ENCODE results near the gene FBXO34. TPM values are rescaled to one million over a fixed set of nuclear protein-coding genes. Genes with fewer than 3 reads are reported as not detected.

FBXO34 gene
- total and polyA plus RNA-seq, 2 of the 13 experiments (the other 11 are each of a cell fraction or from before 2014, with no cell fraction given): 8.8 to 13.5 TPM

DNA sequence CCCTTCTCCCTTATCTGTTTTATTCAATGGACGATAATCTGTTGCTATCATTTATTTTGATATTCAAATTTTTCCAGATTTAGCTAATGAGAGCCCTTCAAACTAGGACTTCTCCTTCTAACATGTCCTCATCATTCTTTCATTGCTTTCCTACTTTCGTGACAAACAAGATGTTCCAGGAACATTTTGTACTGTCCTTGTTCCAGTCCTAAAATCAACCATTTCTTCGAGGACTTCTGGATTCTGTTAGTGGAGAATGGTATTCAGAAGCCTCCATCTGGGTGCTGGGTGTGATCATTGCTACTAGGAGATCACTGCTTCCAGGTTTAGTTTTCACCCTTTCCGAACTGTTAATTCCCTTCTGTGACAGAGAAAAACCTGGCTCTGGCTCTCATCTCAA is 29.5 kb upstream of the FBXO34 start:
- no TSS peak for BruUV-seq (replicated peaks)
- CTCF ChIA-PET (ENCODE audit: low intra/inter-chr PET ratio, low total read pairs): no interaction called here
- no peak for TF ChIP-seq ZNF33A (CRISPR knock-in tag; IDR thresholded peaks at IDR 0.05; ENCODE audit: borderline replicate concordance)
- TF ChIP-seq SP140L (CRISPR knock-in tag; IDR thresholded peaks at IDR 0.05; ENCODE audit: borderline replicate concordance): no peak
- TF ChIP-seq MLLT10 (CRISPR knock-in tag; IDR thresholded peaks at IDR 0.05): no peak
- no peak for TF ChIP-seq SMAD9 (CRISPR knock-in tag; IDR thresholded peaks at IDR 0.05)
- TF ChIP-seq POLR2G (IDR thresholded peaks at IDR 0.05; ENCODE audit: low read depth, low read length): no peak
- TF ChIP-seq ZNF839 (CRISPR knock-in tag; IDR thresholded peaks at IDR 0.05; ENCODE audit: borderline replicate concordance): no peak
- no peak for TF ChIP-seq IKZF4 (CRISPR knock-in tag; IDR thresholded peaks at IDR 0.05; ENCODE audit: borderline replicate concordance, low read depth, not compliant biosample characterization)
- no peak for TF ChIP-seq KLF13 (CRISPR knock-in tag; IDR thresholded peaks at IDR 0.05)
- no peak for TF ChIP-seq ZNF207 (IDR thresholded peaks at IDR 0.05; ENCODE audit: borderline replicate concordance)
- no peak for TF ChIP-seq DMAP1 (CRISPR knock-in tag; IDR thresholded peaks at IDR 0.05)
- TF ChIP-seq, protein P1, sequence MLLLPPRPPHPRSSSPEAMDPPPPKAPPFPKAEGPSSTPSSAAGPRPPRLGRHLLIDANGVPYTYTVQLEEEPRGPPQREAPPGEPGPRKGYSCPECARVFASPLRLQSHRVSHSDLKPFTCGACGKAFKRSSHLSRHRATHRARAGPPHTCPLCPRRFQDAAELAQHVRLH (CRISPR knock-in tag; IDR thresholded peaks at IDR 0.05; ENCODE audit: borderline replicate concordance, low read depth): no peak
- TF ChIP-seq, protein P2, sequence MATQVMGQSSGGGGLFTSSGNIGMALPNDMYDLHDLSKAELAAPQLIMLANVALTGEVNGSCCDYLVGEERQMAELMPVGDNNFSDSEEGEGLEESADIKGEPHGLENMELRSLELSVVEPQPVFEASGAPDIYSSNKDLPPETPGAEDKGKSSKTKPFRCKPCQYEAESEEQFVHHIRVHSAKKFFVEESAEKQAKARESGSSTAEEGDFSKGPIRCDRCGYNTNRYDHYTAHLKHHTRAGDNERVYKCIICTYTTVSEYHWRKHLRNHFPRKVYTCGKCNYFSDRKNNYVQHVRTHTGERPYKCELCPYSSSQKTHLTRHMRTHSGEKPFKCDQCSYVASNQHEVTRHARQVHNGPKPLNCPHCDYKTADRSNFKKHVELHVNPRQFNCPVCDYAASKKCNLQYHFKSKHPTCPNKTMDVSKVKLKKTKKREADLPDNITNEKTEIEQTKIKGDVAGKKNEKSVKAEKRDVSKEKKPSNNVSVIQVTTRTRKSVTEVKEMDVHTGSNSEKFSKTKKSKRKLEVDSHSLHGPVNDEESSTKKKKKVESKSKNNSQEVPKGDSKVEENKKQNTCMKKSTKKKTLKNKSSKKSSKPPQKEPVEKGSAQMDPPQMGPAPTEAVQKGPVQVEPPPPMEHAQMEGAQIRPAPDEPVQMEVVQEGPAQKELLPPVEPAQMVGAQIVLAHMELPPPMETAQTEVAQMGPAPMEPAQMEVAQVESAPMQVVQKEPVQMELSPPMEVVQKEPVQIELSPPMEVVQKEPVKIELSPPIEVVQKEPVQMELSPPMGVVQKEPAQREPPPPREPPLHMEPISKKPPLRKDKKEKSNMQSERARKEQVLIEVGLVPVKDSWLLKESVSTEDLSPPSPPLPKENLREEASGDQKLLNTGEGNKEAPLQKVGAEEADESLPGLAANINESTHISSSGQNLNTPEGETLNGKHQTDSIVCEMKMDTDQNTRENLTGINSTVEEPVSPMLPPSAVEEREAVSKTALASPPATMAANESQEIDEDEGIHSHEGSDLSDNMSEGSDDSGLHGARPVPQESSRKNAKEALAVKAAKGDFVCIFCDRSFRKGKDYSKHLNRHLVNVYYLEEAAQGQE (IDR thresholded peaks at IDR 0.05; ENCODE audit: borderline replicate concordance in 1 of 2, low read depth in 1 of 2, low read length in 2 of 2): no peak
- TF ChIP-seq MAFG (CRISPR knock-in tag; IDR thresholded peaks at IDR 0.05): no peak
- TF ChIP-seq ZFP62 (CRISPR knock-in tag; IDR thresholded peaks at IDR 0.05): no peak
- TF ChIP-seq, protein P3, sequence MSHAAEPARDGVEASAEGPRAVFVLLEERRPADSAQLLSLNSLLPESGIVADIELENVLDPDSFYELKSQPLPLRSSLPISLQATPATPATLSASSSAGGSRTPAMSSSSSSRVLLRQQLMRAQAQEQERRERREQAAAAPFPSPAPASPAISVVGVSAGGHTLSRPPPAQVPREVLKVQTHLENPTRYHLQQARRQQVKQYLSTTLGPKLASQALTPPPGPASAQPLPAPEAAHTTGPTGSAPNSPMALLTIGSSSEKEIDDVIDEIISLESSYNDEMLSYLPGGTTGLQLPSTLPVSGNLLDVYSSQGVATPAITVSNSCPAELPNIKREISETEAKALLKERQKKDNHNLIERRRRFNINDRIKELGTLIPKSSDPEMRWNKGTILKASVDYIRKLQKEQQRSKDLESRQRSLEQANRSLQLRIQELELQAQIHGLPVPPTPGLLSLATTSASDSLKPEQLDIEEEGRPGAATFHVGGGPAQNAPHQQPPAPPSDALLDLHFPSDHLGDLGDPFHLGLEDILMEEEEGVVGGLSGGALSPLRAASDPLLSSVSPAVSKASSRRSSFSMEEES (CRISPR knock-in tag; IDR thresholded peaks at IDR 0.05): no peak
- no peak for TF ChIP-seq ZNF33B (CRISPR knock-in tag; IDR thresholded peaks at IDR 0.05)
- no peak for TF ChIP-seq ZNF432 (CRISPR knock-in tag; IDR thresholded peaks at IDR 0.05; ENCODE audit: borderline replicate concordance)
- no peak for TF ChIP-seq CCDC6 (CRISPR knock-in tag; IDR thresholded peaks at IDR 0.05)
- TF ChIP-seq ZNF644 (CRISPR knock-in tag; IDR thresholded peaks at IDR 0.05; ENCODE audit: low read depth): no peak
- TF ChIP-seq EED (CRISPR knock-in tag; IDR thresholded peaks at IDR 0.05): no peak
- DNase-seq (ENCODE audit: low spot score) (no peak), ATAC-seq (no peak), FAIRE-seq (no peak)
- POLR2A ChIA-PET: no interaction called here
- 20% methylated on average over 4 of the region's 4 CpGs for WGBS (ENCODE audit: low lambda C conversion rate)
- Histone ChIP-seq H3K9ac (ENCODE audit: insufficient read depth, low read depth, low read length) (no peak overlapping the region), H3K79me2 (ENCODE audit: insufficient read depth, low read length) (no peaks in the 10 kb centered on the region), H3K4me2 (ENCODE audit: low read depth, low read length) (no peak overlapping the region), H3K4me3 (replicated peaks in 1 of 3; ENCODE audit: insufficient read depth in 1 of 3, low read depth in 2 of 3, low read length in 3 of 3) (no peak overlapping the region), H3K27me3 (ENCODE audit: control insufficient read depth in 1 of 2, insufficient read depth in 2 of 2, low read length in 2 of 2) (peaks cover 5 to 34% of the 10 kb centered on the region in 2 experiments; a peak in 3 of 5 replicates), H2AFZ (ENCODE audit: low read length) (no peak overlapping the region), H3K36me3 (replicated peaks in 1 of 2; ENCODE audit: control insufficient read depth in 1 of 2, insufficient read depth in 2 of 2, low read length in 2 of 2) (no peaks in the 10 kb centered on the region), H3K4me1 (ENCODE audit: insufficient read depth, low read length) (no peaks in the 10 kb centered on the region), H4K20me1 (ENCODE audit: insufficient read depth, low read length) (no peaks in the 10 kb centered on the region), H3K27ac (ENCODE audit: extremely low read length, insufficient read depth, low read length) (no peak overlapping the region), H3K9me3 (ENCODE audit: low read length) (no peaks in the 10 kb centered on the region)
- in situ Hi-C loops (cut with HindIII; ENCODE audit: extremely low pct_ligation_motif_present, low pct_unique_long_range_greater_than_20kb): no loop called here
- intact Hi-C loops (cut with micrococcal nuclease; ENCODE audit: unreplicated experiment): no loop called here

Measured in HepG2 (cell line).